Right ventricle myocardium superior (tissue), 1 donor: ENCODE data around the gene BTBD6. TPM values are rescaled to one million over a fixed set of nuclear protein-coding genes. Genes with fewer than 3 reads are reported as not detected.

Experiments used
- total RNA-seq: library from RNA; stranded (reverse); fragmentation: NEBNext Ultra II Directional; extraction: Animal tissue kit (Norgen Biotek cat#: 25700); gene quantifications from one replicate; pipeline ENCODE4 v1.2.1, GENCODE V29; 2021
- donor health status: DM: no; HTN: yes; CAD: no; lungs with severe emphysema.

BTBD6 gene
- total RNA-seq, 1 donor from 2014 or later: 45.5 TPM

Other genes starting within 250 kb of the BTBD6 start
- 1.6 TPM for gene CDCA4, start 227.4 kb upstream of the BTBD6 start, total RNA-seq
- 1.3 TPM for gene GPR132, start 183.1 kb upstream of the BTBD6 start, total RNA-seq
- gene JAG2, start 79.8 kb upstream of the BTBD6 start, total RNA-seq: 28.6 TPM
- 32.2 TPM for gene NUDT14, start 67.2 kb upstream of the BTBD6 start, total RNA-seq
- gene BRF1, start 52.5 kb downstream of the BTBD6 start, total RNA-seq: 17.5 TPM
- gene PACS2, start 66.2 kb downstream of the BTBD6 start, total RNA-seq: 66.8 TPM
- gene TEX22, start 150.0 kb downstream of the BTBD6 start, total RNA-seq: 1.9 TPM
- 191 TPM for gene MTA1, start 171.3 kb downstream of the BTBD6 start, total RNA-seq
- gene CRIP2, start 226.3 kb downstream of the BTBD6 start, total RNA-seq: 1,011 TPM
- gene CRIP1, start 238.4 kb downstream of the BTBD6 start, total RNA-seq: 71.8 TPM
- gene TEDC1, start 242.7 kb downstream of the BTBD6 start, total RNA-seq: 6.2 TPM